NT2/D1 (cell line): ENCODE results near the gene ABCA3.

Experiments used
- DNase-seq: peaks from one replicate; pipeline ENCODE4 v3.0.0-alpha.2; 2011; ENCODE audit warnings: low read depth, low spot score
- H3K27me3 ChIP-seq: 2 replicates; pipeline ENCODE4 v1.6.0; 2011; ENCODE audit warnings: mild to moderate bottlenecking; ENCODE audit not compliant: insufficient read length, insufficient read depth
- H3K36me3 ChIP-seq: 2 replicates; pipeline ENCODE4 v1.6.1; 2011; ENCODE audit warnings: mild to moderate bottlenecking, low read length, mixed read lengths; ENCODE audit not compliant: insufficient read depth, insufficient read length
- H3K4me1 ChIP-seq: 2 replicates; pipeline ENCODE4 v1.5.1; 2011; ENCODE audit not compliant: insufficient read depth, insufficient read length
- H3K4me3 ChIP-seq: 2 replicates; pipeline ENCODE4 v1.5.1; 2011; ENCODE audit warnings: low read depth; ENCODE audit not compliant: insufficient read length
- H3K9ac ChIP-seq: 2 replicates; pipeline ENCODE4 v1.6.0; 2011; ENCODE audit warnings: low read depth; ENCODE audit not compliant: insufficient read length
- H3K9me3 ChIP-seq: 2 replicates; pipeline ENCODE4 v1.5.1; 2011; ENCODE audit warnings: mild to moderate bottlenecking, low read length; ENCODE audit not compliant: insufficient read depth
- SUZ12 ChIP-seq: IDR thresholded peaks from 2 replicates; pipeline ENCODE4 v1.6.1; 2011; ENCODE audit not compliant: insufficient read length, insufficient read depth; ENCODE audit errors: extremely low read depth
- YY1 ChIP-seq: IDR thresholded peaks from 2 replicates; pipeline ENCODE4 v1.6.1; 2011; ENCODE audit not compliant: insufficient read length, insufficient read depth
- ZNF274 ChIP-seq: IDR thresholded peaks from 2 replicates; pipeline ENCODE4 v1.6.1; 2011; ENCODE audit warnings: mild to moderate bottlenecking, low read depth, low read length

Gene ABCA3

GRCh38 chr16:2365397-2366294 lies 25.1 kb upstream of the ABCA3 start:
- no peak for DNase-seq
- no peaks in the 10 kb centered on the region for H3K36me3 ChIP-seq
- no peaks in the 10 kb centered on the region for H3K4me1 ChIP-seq
- TF ChIP-seq ZNF274, result no peak
- TF ChIP-seq YY1, result no peak
- no peak for TF ChIP-seq SUZ12
- H3K9ac ChIP-seq, result no peak overlapping the region
- H3K9me3 ChIP-seq, result no peaks in the 10 kb centered on the region
- no peak overlapping the region for H3K4me3 ChIP-seq
- peaks cover 4% of the 10 kb centered on the region for H3K27me3 ChIP-seq

GRCh38 chr16:2364638-2365210 lies 24.2 kb upstream of the ABCA3 start:
- H3K4me1 ChIP-seq, result no peaks in the 10 kb centered on the region
- TF ChIP-seq ZNF274 (no peak), YY1 (no peak), SUZ12 (no peak)
- no peaks in the 10 kb centered on the region for H3K36me3 ChIP-seq
- no peaks in the 10 kb centered on the region for H3K9me3 ChIP-seq
- no peak overlapping the region for H3K4me3 ChIP-seq
- no peak for DNase-seq
- peaks cover 4% of the 10 kb centered on the region for H3K27me3 ChIP-seq
- H3K9ac ChIP-seq, result no peak overlapping the region

- TF ChIP-seq ZNF274 (no peak), SUZ12 (no peak), YY1 (no peak)
- Histone ChIP-seq H3K36me3 (no peaks in the 10 kb centered on the region), H3K27me3 (peaks cover 4% of the 10 kb centered on the region), H3K9ac (no peak overlapping the region), H3K4me3 (no peak overlapping the region), H3K9me3 (peaks cover 4% of the 10 kb centered on the region; the same call in 1 of the 2 replicates), H3K4me1 (no peaks in the 10 kb centered on the region)
- DNase-seq, result no peak
These were observed 21.7 kb upstream of the ABCA3 start for GRCh38 chr16:2362218-2362617.

GRCh38 chr16:2361129-2361528 lies 20.6 kb upstream of the ABCA3 start:
- H3K4me1 ChIP-seq, result no peaks in the 10 kb centered on the region
- H3K27me3 ChIP-seq, result peaks cover 4% of the 10 kb centered on the region
- TF ChIP-seq ZNF274 (no peak), SUZ12 (no peak), YY1 (no peak)

GRCh38 chr16:2359919-2360318 lies 19.4 kb upstream of the ABCA3 start:
- H3K4me3 ChIP-seq, result no peak overlapping the region
- H3K9ac ChIP-seq, result no peak overlapping the region
- H3K9me3 ChIP-seq, result peaks cover 10% of the 10 kb centered on the region; the same call in 1 of the 2 replicates
- TF ChIP-seq SUZ12 (no peak), YY1 (no peak), ZNF274 (no peak)
- H3K36me3 ChIP-seq, result no peaks in the 10 kb centered on the region
- H3K4me1 ChIP-seq, result no peaks in the 10 kb centered on the region
- H3K27me3 ChIP-seq, result peaks cover 4% of the 10 kb centered on the region
- no peak for DNase-seq

More at GRCh38 chr16:2361129-2361528, 20.6 kb upstream of the ABCA3 start:
- Histone ChIP-seq H3K36me3 (no peaks in the 10 kb centered on the region), H3K9ac (no peak overlapping the region), H3K4me3 (no peak overlapping the region), H3K9me3 (peaks cover 10% of the 10 kb centered on the region; the same call in 1 of the 2 replicates)
- no peak for DNase-seq

- H3K36me3 ChIP-seq, result no peaks in the 10 kb centered on the region
- TF ChIP-seq YY1 (no peak), ZNF274 (no peak), SUZ12 (no peak)
- no peak for DNase-seq
- no peak overlapping the region for H3K4me3 ChIP-seq
- peaks cover 4% of the 10 kb centered on the region for H3K27me3 ChIP-seq
- peaks cover 10% of the 10 kb centered on the region; the same call in 1 of the 2 replicates for H3K9me3 ChIP-seq
- H3K9ac ChIP-seq, result no peak overlapping the region
- H3K4me1 ChIP-seq, result no peaks in the 10 kb centered on the region
These were observed 18.3 kb upstream of the ABCA3 start for GRCh38 chr16:2358811-2359210.

- Histone ChIP-seq H3K27me3 (peaks cover 4% of the 10 kb centered on the region), H3K36me3 (no peaks in the 10 kb centered on the region), H3K9ac (no peak overlapping the region), H3K9me3 (peaks cover 10% of the 10 kb centered on the region; the same call in 1 of the 2 replicates), H3K4me1 (no peaks in the 10 kb centered on the region), H3K4me3 (no peak overlapping the region)
- no peak for DNase-seq
- no peak for TF ChIP-seq SUZ12
- TF ChIP-seq YY1, result no peak
- TF ChIP-seq ZNF274, result no peak
These were observed 16.8 kb upstream of the ABCA3 start for GRCh38 chr16:2357331-2357730.
